ENCODE measurements around the gene TRAPPC2L.
"Not testable (repeated sequence)": the region's sequence is repeated elsewhere in the genome, so short reads cannot be mapped to it uniquely, and the experiment has no call there.

The TRAPPC2L gene

DNA sequence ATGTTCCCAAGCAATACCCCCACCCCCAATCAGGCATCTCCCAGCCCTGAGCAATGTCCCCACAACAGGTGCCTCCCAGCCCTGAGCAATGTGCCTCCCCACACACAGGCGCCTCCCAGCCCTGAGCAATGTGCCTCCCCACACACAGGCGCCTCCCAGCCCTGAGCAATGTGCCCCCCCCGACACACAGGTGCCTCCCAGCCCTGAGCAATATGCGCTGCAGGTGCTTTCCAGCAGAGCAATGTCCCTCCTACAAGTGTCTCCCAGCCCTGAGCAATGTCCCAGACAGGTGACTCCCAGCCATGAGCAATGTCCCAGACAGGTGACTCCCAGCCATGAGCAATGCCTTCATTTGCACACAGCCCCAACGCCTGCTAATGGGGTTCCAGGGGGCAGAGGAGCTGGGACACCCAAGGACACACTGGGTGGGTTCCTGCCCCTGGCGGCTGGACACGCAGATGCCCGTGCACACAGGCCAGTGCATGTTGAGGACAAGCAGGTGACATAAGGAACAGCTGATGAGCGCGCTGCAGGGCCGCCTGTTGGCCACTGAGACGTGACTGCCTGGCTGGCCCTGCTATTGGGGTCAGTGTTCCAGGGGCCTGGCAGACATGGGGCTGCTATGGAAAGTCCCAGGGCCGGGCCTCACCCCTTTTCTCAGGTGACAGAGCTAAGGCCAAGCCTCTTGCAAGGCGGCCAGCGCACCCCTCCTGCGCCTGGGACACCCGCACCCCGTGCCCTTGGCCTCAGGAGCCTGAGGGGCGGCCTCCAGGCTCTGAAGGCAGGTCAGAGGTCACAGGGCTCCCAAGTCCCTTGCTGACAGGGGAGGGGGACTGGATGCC is 36.4 kb downstream of the TRAPPC2L start:
- TF ChIP-seq, protein P1, sequence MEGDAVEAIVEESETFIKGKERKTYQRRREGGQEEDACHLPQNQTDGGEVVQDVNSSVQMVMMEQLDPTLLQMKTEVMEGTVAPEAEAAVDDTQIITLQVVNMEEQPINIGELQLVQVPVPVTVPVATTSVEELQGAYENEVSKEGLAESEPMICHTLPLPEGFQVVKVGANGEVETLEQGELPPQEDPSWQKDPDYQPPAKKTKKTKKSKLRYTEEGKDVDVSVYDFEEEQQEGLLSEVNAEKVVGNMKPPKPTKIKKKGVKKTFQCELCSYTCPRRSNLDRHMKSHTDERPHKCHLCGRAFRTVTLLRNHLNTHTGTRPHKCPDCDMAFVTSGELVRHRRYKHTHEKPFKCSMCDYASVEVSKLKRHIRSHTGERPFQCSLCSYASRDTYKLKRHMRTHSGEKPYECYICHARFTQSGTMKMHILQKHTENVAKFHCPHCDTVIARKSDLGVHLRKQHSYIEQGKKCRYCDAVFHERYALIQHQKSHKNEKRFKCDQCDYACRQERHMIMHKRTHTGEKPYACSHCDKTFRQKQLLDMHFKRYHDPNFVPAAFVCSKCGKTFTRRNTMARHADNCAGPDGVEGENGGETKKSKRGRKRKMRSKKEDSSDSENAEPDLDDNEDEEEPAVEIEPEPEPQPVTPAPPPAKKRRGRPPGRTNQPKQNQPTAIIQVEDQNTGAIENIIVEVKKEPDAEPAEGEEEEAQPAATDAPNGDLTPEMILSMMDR (IDR thresholded peaks at IDR 0.05) = no peak
- TF ChIP-seq ZFX (IDR thresholded peaks at IDR 0.05; ENCODE audit: borderline replicate concordance) = no peak
- no peak overlapping the region for H3K27ac ChIP-seq

DNA sequence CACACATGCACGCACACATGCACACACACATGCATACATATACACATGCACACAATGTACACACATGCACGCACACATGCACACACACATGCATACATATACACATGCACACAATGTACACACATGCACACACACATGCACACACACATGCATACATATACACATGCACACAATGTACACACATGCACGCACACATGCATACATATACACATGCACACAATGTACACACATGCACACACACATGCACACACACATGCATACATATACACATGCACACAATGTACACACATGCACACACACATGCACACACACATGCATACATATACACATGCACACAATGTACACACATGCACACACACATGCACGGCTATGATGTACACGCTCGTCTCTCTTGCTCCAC is 37.3 kb downstream of the TRAPPC2L start:
- H3K27ac ChIP-seq = not testable (repeated sequence)

DNA sequence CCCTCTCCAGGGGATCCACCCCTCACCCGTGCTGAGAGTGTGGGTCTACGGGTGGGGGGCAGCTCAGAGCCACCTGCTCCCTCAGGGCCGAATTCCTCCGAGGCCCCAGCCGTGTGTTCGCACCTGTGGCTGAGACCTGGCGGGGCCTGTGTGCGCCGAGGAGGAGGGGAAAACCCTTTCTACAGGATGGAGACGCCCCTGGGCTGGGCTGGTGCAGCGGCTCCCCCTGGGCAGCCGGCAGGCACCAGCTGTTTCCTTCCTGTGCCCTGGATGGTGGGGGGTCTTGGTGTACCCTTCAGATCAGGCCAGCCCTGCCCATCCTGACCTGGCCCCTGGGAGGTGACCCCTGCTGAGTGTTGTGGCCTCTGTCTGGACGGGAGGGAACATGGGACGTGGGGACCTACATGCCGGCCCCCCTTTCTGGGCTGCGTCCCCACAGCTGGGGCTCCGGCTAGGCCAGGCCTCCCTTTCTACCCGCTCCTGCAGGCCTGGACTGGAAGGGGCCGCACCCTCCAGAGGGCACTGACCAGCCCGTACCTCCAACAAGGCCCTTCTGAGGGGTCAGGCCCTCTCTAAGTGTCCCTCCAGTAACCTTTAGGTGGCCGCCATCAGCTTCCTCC is 37.9 kb downstream of the TRAPPC2L start:
- TF ChIP-seq, protein P1 (IDR thresholded peaks at IDR 0.05) = no peak
- TF ChIP-seq ZFX (IDR thresholded peaks at IDR 0.05; ENCODE audit: borderline replicate concordance) = no peak
- no peak overlapping the region for H3K27ac ChIP-seq

DNA sequence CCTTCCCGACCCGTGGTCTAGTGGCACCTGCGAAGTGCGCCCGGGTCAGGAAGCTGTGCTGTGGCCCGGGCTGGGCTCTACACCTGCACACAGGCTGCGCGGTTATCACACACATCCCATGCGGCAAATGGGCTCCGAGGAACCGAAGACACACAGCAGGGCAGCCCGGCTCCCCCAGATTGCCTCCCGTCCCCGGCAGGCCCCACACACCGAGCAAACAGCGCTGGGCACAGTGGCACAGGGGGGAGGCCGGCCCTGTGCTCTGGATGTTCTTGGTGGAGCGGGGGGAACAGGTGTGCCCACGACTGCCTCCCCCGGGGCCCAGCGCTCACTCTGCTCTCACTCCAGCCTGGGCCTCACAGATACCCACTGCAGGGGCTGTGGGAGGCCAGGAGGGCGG is 38.4 kb downstream of the TRAPPC2L start:
- no peak overlapping the region for H3K27ac ChIP-seq
- TF ChIP-seq, protein P1 (IDR thresholded peaks at IDR 0.05) = no peak
- TF ChIP-seq ZFX (IDR thresholded peaks at IDR 0.05; ENCODE audit: borderline replicate concordance) = no peak

DNA sequence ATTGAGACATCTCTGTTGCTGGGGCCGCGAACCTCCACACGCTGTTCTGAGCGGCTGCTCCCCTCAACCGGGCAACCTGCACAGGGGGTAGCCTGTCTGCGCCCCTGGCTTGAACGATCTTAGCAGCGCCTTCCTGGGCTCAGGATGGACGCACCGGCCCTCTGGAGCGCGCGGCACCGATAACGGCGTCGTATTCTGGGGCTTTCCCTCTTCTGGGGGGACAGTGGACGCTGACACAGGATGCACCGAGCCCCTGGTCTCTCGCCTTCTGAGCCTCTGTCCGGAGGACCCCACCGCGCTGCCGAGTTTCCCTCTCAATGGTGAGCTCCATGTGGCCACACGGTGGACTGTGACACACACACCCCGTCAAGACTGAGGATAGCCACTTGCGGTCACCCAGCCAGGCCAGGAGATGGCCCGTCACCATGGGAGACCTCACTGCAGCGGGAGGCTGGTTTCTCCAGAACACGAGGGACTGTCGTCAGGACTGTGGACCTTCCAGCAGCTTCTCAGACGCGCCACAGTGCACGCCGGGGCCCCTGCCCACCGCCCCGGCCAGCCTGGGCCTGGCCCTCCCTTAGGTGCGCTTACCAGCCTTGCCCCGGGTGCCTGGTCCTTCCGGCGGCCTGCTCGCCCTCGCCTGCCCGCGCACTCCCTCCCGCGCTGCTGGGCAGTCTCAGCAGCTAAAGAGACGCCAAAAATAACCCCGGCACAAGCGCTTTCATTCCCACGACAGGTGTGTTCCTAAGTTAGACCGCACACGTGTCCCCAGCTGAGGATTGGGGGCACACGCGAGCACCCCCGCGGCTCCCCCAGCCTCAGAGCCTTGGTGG is 39.5 kb downstream of the TRAPPC2L start:
- H3K27ac ChIP-seq = no peak overlapping the region
- TF ChIP-seq ZFX (IDR thresholded peaks at IDR 0.05; ENCODE audit: borderline replicate concordance) = no peak
- TF ChIP-seq, protein P1 (IDR thresholded peaks at IDR 0.05) = no peak

DNA sequence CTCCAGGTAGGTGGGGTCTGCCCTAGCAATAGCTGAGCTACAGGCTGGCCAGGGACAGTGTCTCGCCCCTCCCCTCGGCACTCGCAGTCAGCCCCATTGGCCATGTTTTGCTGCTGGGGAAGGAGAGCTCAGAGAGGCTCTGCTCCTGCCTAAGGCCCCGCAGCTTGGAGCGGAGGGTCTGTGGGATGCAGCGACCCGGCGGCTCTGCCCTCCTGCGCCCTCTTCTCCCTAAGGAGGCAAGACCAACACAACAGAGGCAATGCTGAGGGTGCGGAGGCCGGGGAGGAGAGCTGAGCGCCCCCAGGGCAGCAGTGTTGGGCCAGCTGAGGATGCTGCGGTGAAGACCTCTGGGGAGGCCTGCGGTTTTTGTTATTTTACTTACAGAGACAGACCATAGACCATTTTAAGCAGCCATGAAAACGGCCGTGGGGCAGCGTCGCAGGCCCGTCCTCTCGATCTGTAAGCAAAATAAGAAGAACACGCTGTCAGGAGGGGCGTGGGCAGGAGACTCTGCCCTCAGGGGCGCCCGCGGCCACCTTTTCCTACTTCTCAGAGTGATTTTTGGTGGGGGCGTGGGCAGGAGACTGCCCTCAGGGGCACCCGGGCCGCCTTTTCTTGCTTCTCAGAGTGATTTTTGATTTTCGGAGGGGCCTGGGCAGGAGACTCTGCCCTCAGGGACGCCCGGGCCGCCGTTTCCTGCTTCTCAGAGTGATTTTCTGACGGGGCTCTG is 40.9 kb downstream of the TRAPPC2L start:
- H3K27ac ChIP-seq = no peak overlapping the region
- no peak for TF ChIP-seq ZFX (IDR thresholded peaks at IDR 0.05; ENCODE audit: borderline replicate concordance)
- TF ChIP-seq, protein P1 (IDR thresholded peaks at IDR 0.05) = no peak

All from 22Rv1 (cell line).